HUES64 (cell line): ENCODE measurements around the gene SLC35E3.

Experiments used
- H3K27ac ChIP-seq: 2 replicates; pipeline ENCODE4 v1.7.0; 2013; ENCODE audit warnings: low read depth, low read length, inconsistent platforms
- H3K27me3 ChIP-seq: 2 replicates; pipeline ENCODE4 v1.6.1; 2013; ENCODE audit warnings: mild to moderate bottlenecking, low read length; ENCODE audit not compliant: insufficient read depth
- H3K36me3 ChIP-seq: 2 replicates; pipeline ENCODE4 v1.6.1; 2013; ENCODE audit warnings: mild to moderate bottlenecking, low read length; ENCODE audit not compliant: insufficient read depth
- H3K4me1 ChIP-seq: 2 replicates; pipeline ENCODE4 v1.6.1; 2013; ENCODE audit warnings: mild to moderate bottlenecking, low read length, moderate library complexity; ENCODE audit not compliant: insufficient read depth
- H3K4me3 ChIP-seq: 2 replicates; pipeline ENCODE4 v1.5.1; 2013; ENCODE audit warnings: mild to moderate bottlenecking, low read length, moderate library complexity
- H3K9ac ChIP-seq: 2 replicates; pipeline ENCODE4 v1.6.1; 2013; ENCODE audit warnings: mild to moderate bottlenecking, low read depth, low read length
- H3K9me3 ChIP-seq: 2 replicates; pipeline ENCODE4 v1.6.1; 2013; ENCODE audit warnings: low read depth, low read length; ENCODE audit not compliant: insufficient read depth
- WGBS: fragments of 150-250, 120-280 bp; methylation state at CpG from one replicate; pipeline ENCODE4 v1.1.7; 2013; ENCODE audit warnings: missing lambda C conversion rate; 5-methylcytosine and 5-hydroxymethylcytosine counted together

The SLC35E3 gene

GRCh38 chr12:68786929-68787328, 41.0 kb downstream of the SLC35E3 start:
- no peak overlapping the region for H3K27ac ChIP-seq
- no peaks in the 10 kb centered on the region for H3K27me3 ChIP-seq

DNA sequence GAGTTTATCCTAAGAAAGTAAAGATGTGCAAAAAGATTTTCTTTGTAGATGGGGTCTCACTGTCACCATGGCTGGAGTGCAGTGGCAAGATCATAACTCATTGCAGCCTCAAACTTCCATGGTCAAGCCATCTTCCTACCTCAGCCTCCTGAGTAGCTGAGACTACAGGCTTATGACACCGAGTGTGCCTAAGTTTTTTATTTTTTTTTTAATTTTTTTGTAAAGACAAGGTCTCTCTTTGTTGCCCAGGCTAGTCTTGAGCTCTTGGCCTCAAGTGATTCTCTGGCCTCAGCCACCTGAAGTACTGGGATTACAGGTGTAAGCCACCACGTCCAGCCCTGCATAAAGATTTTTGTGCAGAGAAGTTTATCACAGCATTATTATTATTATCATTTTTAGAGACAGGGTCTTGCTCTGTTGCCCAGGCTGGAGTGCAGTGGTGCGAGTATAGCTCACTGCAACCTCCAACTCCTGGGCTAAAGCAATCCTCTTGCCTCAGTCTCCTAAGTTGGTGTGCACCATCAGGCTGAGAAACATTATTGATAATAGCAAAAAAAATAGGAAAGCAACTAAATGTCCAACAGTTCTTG, 42.7 kb downstream of the SLC35E3 start:
- no peaks in the 10 kb centered on the region for H3K27me3 ChIP-seq
- H3K4me1 ChIP-seq = peaks cover 6% of the 10 kb centered on the region
- no peak overlapping the region for H3K9ac ChIP-seq
- no peak overlapping the region for H3K27ac ChIP-seq
- 95% methylated on average over 2 of the region's 3 CpGs for WGBS
- no peaks in the 10 kb centered on the region for H3K9me3 ChIP-seq
- no peaks in the 10 kb centered on the region for H3K36me3 ChIP-seq
- no peak overlapping the region for H3K4me3 ChIP-seq

More at GRCh38 chr12:68786929-68787328, 41.0 kb downstream of the SLC35E3 start:
- H3K36me3 ChIP-seq = no peaks in the 10 kb centered on the region
- H3K9ac ChIP-seq = no peak overlapping the region
- 89% methylated on average over 2 of the region's 2 CpGs for WGBS
- H3K4me1 ChIP-seq = peaks cover 6% of the 10 kb centered on the region
- H3K9me3 ChIP-seq = no peaks in the 10 kb centered on the region
- no peak overlapping the region for H3K4me3 ChIP-seq

DNA sequence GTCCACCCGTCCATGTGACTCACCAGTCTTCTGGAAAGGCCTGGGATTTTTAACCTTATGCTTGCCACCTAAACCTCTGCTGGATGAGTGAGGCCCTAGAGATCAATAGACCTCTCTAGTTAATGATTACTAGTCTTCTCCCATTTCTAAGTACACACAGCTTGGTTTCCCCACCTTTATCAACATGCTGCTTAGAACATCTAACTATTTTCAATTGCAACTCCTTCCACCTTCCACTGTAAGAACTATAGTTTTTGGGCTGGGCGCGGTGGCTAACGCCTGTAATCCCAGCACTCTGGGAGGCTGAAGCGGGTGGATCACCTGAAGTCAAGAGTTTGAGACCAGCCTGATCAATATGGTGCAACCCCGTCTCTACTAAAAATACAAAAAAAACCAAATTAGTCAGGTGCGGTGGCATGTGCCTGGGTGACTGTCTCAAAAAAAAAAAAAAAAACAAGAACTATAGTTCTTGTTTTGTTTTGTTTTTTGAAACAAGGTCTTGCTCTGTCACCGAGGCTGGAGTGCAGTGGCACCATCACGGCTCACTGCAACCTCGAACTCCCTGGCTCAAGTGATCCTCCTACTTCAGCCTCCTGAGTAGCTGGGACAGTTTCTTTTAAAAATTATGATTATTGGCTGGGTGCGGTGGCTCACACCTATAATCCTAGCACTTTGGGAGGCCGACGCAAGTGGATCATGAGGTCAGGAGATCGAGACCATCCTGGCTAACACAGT, 43.3 kb downstream of the SLC35E3 start:
- H3K27me3 ChIP-seq = no peaks in the 10 kb centered on the region
- H3K36me3 ChIP-seq = no peaks in the 10 kb centered on the region
- no peak overlapping the region for H3K4me3 ChIP-seq
- 96% methylated on average over 14 of the region's 14 CpGs for WGBS
- H3K9ac ChIP-seq = no peak overlapping the region
- no peaks in the 10 kb centered on the region for H3K9me3 ChIP-seq
- H3K27ac ChIP-seq = no peak overlapping the region
- peaks cover 6% of the 10 kb centered on the region for H3K4me1 ChIP-seq

- Histone ChIP-seq H3K27ac (no peak overlapping the region), H3K9me3 (no peaks in the 10 kb centered on the region), H3K36me3 (no peaks in the 10 kb centered on the region), H3K27me3 (no peaks in the 10 kb centered on the region), H3K9ac (no peak overlapping the region), H3K4me1 (peaks cover 6% of the 10 kb centered on the region), H3K4me3 (no peak overlapping the region)
- 95% methylated on average over 11 of the region's 13 CpGs for WGBS
Observed at GRCh38 chr12:68790081-68790951, 44.3 kb downstream of the SLC35E3 start.

DNA sequence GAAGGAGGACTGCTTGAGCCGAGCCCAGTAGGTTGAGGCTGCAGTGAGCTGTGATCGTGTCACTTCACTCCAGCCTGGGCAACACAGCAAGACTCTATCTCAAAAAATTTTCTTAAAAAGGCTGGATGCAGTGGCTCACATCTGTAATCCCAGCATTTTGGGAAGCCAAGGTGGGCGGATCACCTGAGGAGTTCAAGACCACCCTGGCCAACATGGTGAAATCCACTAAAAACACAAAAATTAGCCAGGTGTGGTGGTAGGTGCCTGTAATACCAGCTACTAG, 44.9 kb downstream of the SLC35E3 start:
- H3K36me3 ChIP-seq = no peaks in the 10 kb centered on the region
- no peak overlapping the region for H3K4me3 ChIP-seq
- no peaks in the 10 kb centered on the region for H3K27me3 ChIP-seq
- no peaks in the 10 kb centered on the region for H3K9me3 ChIP-seq
- H3K9ac ChIP-seq = no peak overlapping the region
- peaks cover 6% of the 10 kb centered on the region for H3K4me1 ChIP-seq
- H3K27ac ChIP-seq = no peak overlapping the region
- WGBS = 60% methylated on average over 3 of the region's 3 CpGs

DNA sequence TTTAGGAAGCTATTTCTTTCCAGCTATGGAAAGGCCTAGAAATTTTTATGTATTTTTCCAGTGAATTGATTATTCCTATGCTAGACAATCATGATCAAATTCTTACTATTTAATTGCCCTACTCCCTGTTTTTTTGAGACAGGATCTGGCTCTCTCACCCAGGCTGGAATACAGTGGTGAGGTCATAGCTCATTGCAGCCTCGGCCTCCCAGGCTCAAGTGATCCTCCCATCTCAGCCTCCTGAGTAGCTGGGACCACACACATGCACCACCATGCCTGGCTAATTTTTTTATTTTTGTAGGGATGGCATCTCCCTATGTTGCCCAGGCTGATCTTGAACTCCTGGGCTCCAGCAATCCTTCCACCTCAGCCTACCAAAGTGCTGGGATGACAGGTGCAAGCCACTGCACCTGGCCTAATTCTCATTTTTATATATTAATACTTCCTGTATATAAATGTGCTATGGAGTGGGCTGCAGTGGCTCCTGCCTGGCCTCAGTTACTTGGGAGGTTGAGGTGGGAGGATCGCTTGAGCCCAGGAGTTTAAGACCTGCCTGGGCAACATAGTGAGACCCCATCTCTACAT, 46.0 kb downstream of the SLC35E3 start:
- Histone ChIP-seq H3K36me3 (no peaks in the 10 kb centered on the region), H3K4me3 (no peak overlapping the region), H3K27me3 (no peaks in the 10 kb centered on the region), H3K9me3 (no peaks in the 10 kb centered on the region), H3K4me1 (peaks cover 6% of the 10 kb centered on the region), H3K27ac (no peak overlapping the region), H3K9ac (no peak overlapping the region)
- 100% methylated on average over 2 of the region's 2 CpGs for WGBS

DNA sequence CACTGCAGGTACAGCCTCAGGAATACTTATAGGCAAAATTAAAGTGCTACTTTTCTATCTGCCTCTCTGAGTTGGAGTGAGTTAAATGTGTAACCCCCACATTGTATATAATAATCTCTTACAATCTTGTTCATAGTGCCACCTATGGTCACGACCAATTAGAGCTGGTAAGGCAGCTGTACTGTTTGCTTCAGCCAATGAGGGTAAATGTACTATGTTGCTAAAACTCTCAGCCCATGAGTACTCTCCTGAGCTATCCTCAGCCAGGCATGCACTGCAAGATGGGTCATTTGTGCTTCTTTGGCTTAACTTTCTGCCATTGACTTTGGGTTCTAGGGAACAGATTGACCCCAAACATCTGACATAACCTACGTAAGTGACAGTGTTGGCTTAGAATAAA, 47.0 kb downstream of the SLC35E3 start:
- no peaks in the 10 kb centered on the region for H3K4me1 ChIP-seq
- H3K36me3 ChIP-seq = no peaks in the 10 kb centered on the region
- no peak overlapping the region for H3K9ac ChIP-seq
- no peak overlapping the region for H3K27ac ChIP-seq
- 75% methylated on average over 2 of the region's 2 CpGs for WGBS
- no peak overlapping the region for H3K4me3 ChIP-seq
- no peaks in the 10 kb centered on the region for H3K27me3 ChIP-seq
- H3K9me3 ChIP-seq = no peaks in the 10 kb centered on the region

DNA sequence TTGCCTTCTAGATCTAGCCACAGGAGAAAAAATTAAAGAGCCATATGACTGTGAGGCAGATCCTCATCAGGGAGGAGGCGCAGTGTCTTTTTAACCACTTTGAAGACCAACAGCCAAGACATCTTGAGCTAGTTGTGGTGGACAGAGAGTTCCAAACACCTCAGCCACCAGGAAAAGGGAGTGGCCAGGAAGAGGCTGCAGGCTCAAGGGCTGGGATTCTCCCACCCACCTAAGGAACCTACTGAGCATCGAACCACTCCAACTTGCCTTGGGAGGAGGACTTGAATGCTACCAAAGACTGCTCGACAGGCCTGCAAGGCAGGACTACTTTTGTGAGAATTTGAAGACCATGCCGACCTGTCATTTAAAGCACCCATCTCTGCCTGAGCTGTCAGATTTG, 47.5 kb downstream of the SLC35E3 start:
- 96% methylated on average over 4 of the region's 4 CpGs for WGBS
- H3K4me1 ChIP-seq = no peaks in the 10 kb centered on the region
- no peaks in the 10 kb centered on the region for H3K9me3 ChIP-seq
- no peak overlapping the region for H3K9ac ChIP-seq
- no peak overlapping the region for H3K4me3 ChIP-seq
- H3K27me3 ChIP-seq = no peaks in the 10 kb centered on the region
- no peak overlapping the region for H3K27ac ChIP-seq
- H3K36me3 ChIP-seq = no peaks in the 10 kb centered on the region

- Histone ChIP-seq H3K27me3 (no peaks in the 10 kb centered on the region), H3K36me3 (no peaks in the 10 kb centered on the region), H3K9ac (no peak overlapping the region), H3K9me3 (no peaks in the 10 kb centered on the region), H3K27ac (no peak overlapping the region), H3K4me1 (no peaks in the 10 kb centered on the region), H3K4me3 (no peak overlapping the region)
- 95% methylated on average over 4 of the region's 4 CpGs for WGBS
Observed at GRCh38 chr12:68793975-68794652, 48.1 kb downstream of the SLC35E3 start.

DNA sequence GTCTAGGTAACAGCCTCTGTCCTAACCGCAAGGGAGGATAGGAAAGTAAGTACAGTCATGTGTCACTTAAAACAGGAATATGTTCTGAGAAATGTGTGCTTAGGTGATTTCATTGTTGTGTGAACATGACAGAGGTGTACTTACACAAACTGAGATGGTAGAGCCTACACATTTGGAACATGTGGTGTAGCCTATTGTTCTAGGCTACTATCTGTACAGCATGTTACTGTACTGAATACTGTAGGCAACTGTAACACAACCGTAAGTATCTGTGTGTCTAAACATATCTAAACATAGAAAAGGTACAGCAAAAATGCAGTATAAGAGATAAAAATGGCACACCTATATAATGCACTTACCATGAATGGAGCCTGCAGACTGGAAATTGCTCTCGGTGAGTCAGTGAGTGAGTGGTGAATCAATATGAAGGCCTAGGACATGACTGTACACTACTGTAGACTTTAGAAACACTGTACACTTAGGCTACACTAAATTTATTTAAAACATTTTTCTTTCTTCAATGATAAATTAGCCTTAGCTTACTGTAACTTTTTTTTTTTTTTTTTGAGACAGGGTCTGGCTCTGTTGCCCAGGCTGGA, 48.8 kb downstream of the SLC35E3 start:
- no peak overlapping the region for H3K9ac ChIP-seq
- no peak overlapping the region for H3K27ac ChIP-seq

More for the DNA sequence above, 48.8 kb downstream of the SLC35E3 start:
- H3K36me3 ChIP-seq = no peaks in the 10 kb centered on the region
- H3K4me1 ChIP-seq = no peaks in the 10 kb centered on the region
- no peaks in the 10 kb centered on the region for H3K9me3 ChIP-seq
- no peaks in the 10 kb centered on the region for H3K27me3 ChIP-seq
- no peak overlapping the region for H3K4me3 ChIP-seq
- 92% methylated on average over 1 of the region's 3 CpGs for WGBS
